Upper lobe of left lung (tissue), 4 donors: ENCODE data around the gene HLA-DPB1.

ENCODE experiments used
- CTCF ChIP-seq, 6 experiments: fragments of 450-650 bp in 4 of 6; fragments of 200-600 bp in 2 of 6; sonication (generic) in 2 of 6; IDR thresholded peaks; one replicate each; pipeline ENCODE4 v1.5.1; 2016 to 2019; ENCODE audit warnings: antibody characterized with exemption in 6 of 6
- EP300 ChIP-seq, 4 donors: sonication (generic); formaldehyde crosslinking; IDR thresholded peaks; one replicate each; pipeline ENCODE4 v1.5.1; 2017; ENCODE audit warnings: antibody characterized with exemption in 4 of 4, control low read depth in 2 of 4
- POLR2A ChIP-seq, 4 donors: fragments of 450-650 bp; IDR thresholded peaks; one replicate each; pipeline ENCODE4 v1.5.1; 2016 to 2017; ENCODE audit warnings: antibody characterized with exemption in 4 of 4, mild to moderate bottlenecking in 2 of 4
- POLR2AphosphoS5 ChIP-seq, 2 donors: sonication (generic); formaldehyde crosslinking; IDR thresholded peaks; one replicate each; pipeline ENCODE4 v1.5.1; 2017; ENCODE audit warnings: antibody characterized with exemption in 2 of 2

GRCh38 chr6:33113755-33114154 is 38.0 kb downstream of the HLA-DPB1 start:
- TF ChIP-seq CTCF (IDR thresholded peaks at IDR 0.05) (no peak), POLR2A (IDR thresholded peaks at IDR 0.05) (no peak), POLR2AphosphoS5 (IDR thresholded peaks at IDR 0.05) (no peak), EP300 (IDR thresholded peaks at IDR 0.05) (no peak)
